Esophagus squamous epithelium (tissue), 4 donors: ENCODE measurements around the gene DEAF1.

Experiments
- CTCF ChIP-seq, 6 experiments: fragments of 450-650 bp in 4 of 6; fragments of 200-600 bp in 2 of 6; sonication (generic) in 2 of 6; IDR thresholded peaks; one replicate each; pipeline ENCODE4 v1.5.1; 2016 to 2019; ENCODE audit warnings: antibody characterized with exemption in 6 of 6, mild to moderate bottlenecking in 4 of 6, moderate library complexity in 4 of 6
- POLR2A ChIP-seq, 4 donors: fragments of 450-650 bp; IDR thresholded peaks; one replicate each; pipeline ENCODE4 v1.6.1; 2017; ENCODE audit warnings: antibody characterized with exemption in 4 of 4, mild to moderate bottlenecking in 4 of 4, moderate library complexity in 3 of 4

- TF ChIP-seq CTCF (IDR thresholded peaks at IDR 0.05) (no peak), POLR2A (IDR thresholded peaks at IDR 0.05) (no peak)
These were observed 4.0 kb downstream of the DEAF1 start for GRCh38 chr11:690738-691633.
